ENCODE data around the gene PREPL.

- no peak for TF ChIP-seq CTBP2 (IDR thresholded peaks at IDR 0.05; ENCODE audit: borderline replicate concordance, insufficient read depth, insufficient read length, low read length)
- TF ChIP-seq POLR2A (IDR thresholded peaks at IDR 0.05; ENCODE audit: control extremely low read depth in 1 of 2, low read depth in 2 of 2, low read length in 2 of 2), result no peak
- no peak for TF ChIP-seq ZNF274 (IDR thresholded peaks at IDR 0.05; ENCODE audit: borderline replicate concordance, extremely low read depth, low read length)
- no peak for TF ChIP-seq CHD2 (IDR thresholded peaks at IDR 0.05; ENCODE audit: low read length)
- TF ChIP-seq FOSL1 (IDR thresholded peaks at IDR 0.05; ENCODE audit: insufficient read depth, low read depth, low read length), result no peak
- no peak for TF ChIP-seq CREB1 (IDR thresholded peaks at IDR 0.05)
- TF ChIP-seq TAF1 (IDR thresholded peaks at IDR 0.05; ENCODE audit: low read depth, low read length), result no peak
- no peak for TF ChIP-seq EZH2 (IDR thresholded peaks at IDR 0.05; ENCODE audit: low read depth, low read length, severe bottlenecking)
- TF ChIP-seq MAX (IDR thresholded peaks at IDR 0.05), result no peak
- no peak for TF ChIP-seq CBX8 (IDR thresholded peaks at IDR 0.05; ENCODE audit: borderline replicate concordance, low read depth, low read length)
Observed at GRCh38 chr2:44286119-44286883, 75.0 kb downstream of the PREPL start.

Data from H1 (cell line).